GF-D8 (cell line): ENCODE measurements around the gene TECRL.

Experiments
- DNase-seq: peaks from one replicate; lab custom pipeline; 2025; lab: John Stamatoyannopoulos, UW

Gene TECRL

GRCh38 chr4:64409300-64409699, at the start of gene TECRL:
Gene TECRL (minus strand): TSS chr4:64409450. CDS start chr4:64409351, 99 bp downstream.
- DNase-seq, result no peak

GRCh38 chr4:64432674-64433073, 23.4 kb upstream of the TECRL start:
- no peak for DNase-seq

GRCh38 chr4:64430933-64431332, 21.7 kb upstream of the TECRL start:
- DNase-seq, result no peak

- no peak for DNase-seq
These were observed 8.7 kb upstream of the TECRL start for GRCh38 chr4:64417974-64418373.

- no peak for DNase-seq
These were observed 2.2 kb downstream of the TECRL start for GRCh38 chr4:64407000-64407399.

- no peak for DNase-seq
These were observed 3.5 kb downstream of the TECRL start for GRCh38 chr4:64405761-64406160.

GRCh38 chr4:64402684-64403083, 6.6 kb downstream of the TECRL start:
- no peak for DNase-seq

- no peak for DNase-seq
These were observed 9.7 kb downstream of the TECRL start for GRCh38 chr4:64399313-64400109.

- DNase-seq, result no peak
These were observed 14.8 kb downstream of the TECRL start for GRCh38 chr4:64394469-64394868.

GRCh38 chr4:64388252-64388651, 21.0 kb downstream of the TECRL start:
- DNase-seq, result no peak

GRCh38 chr4:64385220-64385619, 24.0 kb downstream of the TECRL start:
- no peak for DNase-seq

GRCh38 chr4:64384237-64385203, 24.7 kb downstream of the TECRL start:
- no peak for DNase-seq

- no peak for DNase-seq
These were observed 40.5 kb downstream of the TECRL start for GRCh38 chr4:64368741-64369140.

- no peak for DNase-seq
These were observed 47.9 kb downstream of the TECRL start for GRCh38 chr4:64361399-64361740.

- DNase-seq, result no peak
These were observed 48.4 kb downstream of the TECRL start for GRCh38 chr4:64360664-64361398.

GRCh38 chr4:64359489-64359888, 49.8 kb downstream of the TECRL start:
- DNase-seq, result no peak

- DNase-seq, result no peak
These were observed 55.3 kb downstream of the TECRL start for GRCh38 chr4:64353904-64354303.

GRCh38 chr4:64341711-64342110, 67.5 kb downstream of the TECRL start:
- no peak for DNase-seq

- no peak for DNase-seq
These were observed 68.8 kb downstream of the TECRL start for GRCh38 chr4:64340218-64341110.

GRCh38 chr4:64334964-64335363, 74.3 kb downstream of the TECRL start:
- no peak for DNase-seq

- DNase-seq, result no peak
These were observed 79.1 kb downstream of the TECRL start for GRCh38 chr4:64330143-64330542.
